Liver (tissue), 3 donors: ENCODE measurements around the gene SLC24A3.

ENCODE experiments used
- FOXA1 ChIP-seq: IDR thresholded peaks from 2 replicates; pipeline ENCODE4 v1.6.1; 2016; ENCODE audit warnings: antibody characterized with exemption
- FOXA2 ChIP-seq: IDR thresholded peaks from 2 replicates; pipeline ENCODE4 v1.6.1; 2016; ENCODE audit warnings: antibody characterized with exemption
- GABPA ChIP-seq, 2 donors: IDR thresholded peaks in 1 of 2; conservative IDR thresholded peaks in 1 of 2; 2 replicates each; pipeline ENCODE4 v1.6.1; 2016; ENCODE audit warnings: antibody characterized with exemption in 2 of 2, mild to moderate bottlenecking in 1 of 2, moderate library complexity in 1 of 2
- JUND ChIP-seq, 2 donors: IDR thresholded peaks; 2 replicates each; pipeline ENCODE4 v1.6.1; 2016; ENCODE audit warnings: antibody characterized with exemption in 2 of 2
- NR2F2 ChIP-seq: IDR thresholded peaks from 2 replicates; pipeline ENCODE4 v1.6.1; 2016; ENCODE audit warnings: antibody characterized with exemption
- RAD21 ChIP-seq, 2 donors: IDR thresholded peaks; 2 replicates each; pipeline ENCODE4 v1.6.1; 2016; ENCODE audit warnings: antibody characterized with exemption in 2 of 2, mild to moderate bottlenecking in 2 of 2
- SP1 ChIP-seq: IDR thresholded peaks from 2 replicates; pipeline ENCODE4 v1.6.1; 2018; ENCODE audit warnings: antibody characterized with exemption, mild to moderate bottlenecking
- TAF1 ChIP-seq: conservative IDR thresholded peaks from 2 replicates; pipeline ENCODE4 v1.6.1; 2016; ENCODE audit warnings: antibody characterized with exemption, mild to moderate bottlenecking
- YY1 ChIP-seq: IDR thresholded peaks from 2 replicates; pipeline ENCODE4 v1.6.1; 2016; ENCODE audit warnings: antibody characterized with exemption, mild to moderate bottlenecking
- TF ChIP-seq, protein P1 (sequence below): IDR thresholded peaks from 2 replicates; pipeline ENCODE4 v1.6.1; 2016; ENCODE audit warnings: antibody characterized with exemption
- TF ChIP-seq, protein P2 (sequence below): fragments of 150-350 bp; IDR thresholded peaks from 2 replicates; pipeline ENCODE4 v1.5.1; 2017; ENCODE audit warnings: improper control_type of control experiment, low read depth, low read length; ENCODE audit not compliant: missing input control
- TF ChIP-seq, protein P3 (sequence below): IDR thresholded peaks from 2 replicates; pipeline ENCODE4 v1.6.1; 2016; ENCODE audit warnings: antibody characterized with exemption, mild to moderate bottlenecking
- TF ChIP-seq, protein P4 (sequence below): IDR thresholded peaks from 2 replicates; pipeline ENCODE4 v1.6.1; 2016; ENCODE audit warnings: antibody characterized with exemption
- donor health status: healthy.
- donor health status: healthy.

DNA sequence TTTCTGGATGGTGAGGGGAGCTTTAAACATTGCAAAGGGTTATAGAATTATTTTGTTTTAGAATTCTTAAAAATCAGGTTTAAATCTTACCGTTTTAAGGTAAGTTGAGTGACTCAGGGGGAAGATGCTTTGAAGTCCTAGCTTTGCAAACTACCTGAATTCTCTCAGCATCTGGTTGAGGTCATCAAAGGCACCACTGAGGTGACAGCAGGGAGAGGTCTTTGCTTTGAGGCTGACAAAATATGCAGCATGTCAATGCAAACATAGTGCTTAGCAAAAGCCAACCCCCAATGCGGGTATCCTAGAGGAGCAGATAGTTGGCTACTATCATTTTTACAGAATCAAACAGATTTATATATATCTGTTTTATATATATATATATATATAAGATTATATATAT is 219.5 kb downstream of the SLC24A3 start:
- TF ChIP-seq, protein P1, sequence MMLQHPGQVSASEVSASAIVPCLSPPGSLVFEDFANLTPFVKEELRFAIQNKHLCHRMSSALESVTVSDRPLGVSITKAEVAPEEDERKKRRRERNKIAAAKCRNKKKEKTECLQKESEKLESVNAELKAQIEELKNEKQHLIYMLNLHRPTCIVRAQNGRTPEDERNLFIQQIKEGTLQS = no peak
- TF ChIP-seq GABPA (IDR thresholded peaks at IDR 0.05 in 1 of 2, conservative IDR thresholded peaks at IDR 0.05 in 1 of 2) (no peak), RAD21 (IDR thresholded peaks at IDR 0.05) (no peak), JUND (IDR thresholded peaks at IDR 0.05) (no peak), FOXA2 (no peak), YY1 (no peak), TAF1 (no peak), FOXA1 (no peak), NR2F2 (no peak), SP1 (no peak)
- TF ChIP-seq, protein P2, sequence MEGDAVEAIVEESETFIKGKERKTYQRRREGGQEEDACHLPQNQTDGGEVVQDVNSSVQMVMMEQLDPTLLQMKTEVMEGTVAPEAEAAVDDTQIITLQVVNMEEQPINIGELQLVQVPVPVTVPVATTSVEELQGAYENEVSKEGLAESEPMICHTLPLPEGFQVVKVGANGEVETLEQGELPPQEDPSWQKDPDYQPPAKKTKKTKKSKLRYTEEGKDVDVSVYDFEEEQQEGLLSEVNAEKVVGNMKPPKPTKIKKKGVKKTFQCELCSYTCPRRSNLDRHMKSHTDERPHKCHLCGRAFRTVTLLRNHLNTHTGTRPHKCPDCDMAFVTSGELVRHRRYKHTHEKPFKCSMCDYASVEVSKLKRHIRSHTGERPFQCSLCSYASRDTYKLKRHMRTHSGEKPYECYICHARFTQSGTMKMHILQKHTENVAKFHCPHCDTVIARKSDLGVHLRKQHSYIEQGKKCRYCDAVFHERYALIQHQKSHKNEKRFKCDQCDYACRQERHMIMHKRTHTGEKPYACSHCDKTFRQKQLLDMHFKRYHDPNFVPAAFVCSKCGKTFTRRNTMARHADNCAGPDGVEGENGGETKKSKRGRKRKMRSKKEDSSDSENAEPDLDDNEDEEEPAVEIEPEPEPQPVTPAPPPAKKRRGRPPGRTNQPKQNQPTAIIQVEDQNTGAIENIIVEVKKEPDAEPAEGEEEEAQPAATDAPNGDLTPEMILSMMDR = no peak
- TF ChIP-seq, protein P3, sequence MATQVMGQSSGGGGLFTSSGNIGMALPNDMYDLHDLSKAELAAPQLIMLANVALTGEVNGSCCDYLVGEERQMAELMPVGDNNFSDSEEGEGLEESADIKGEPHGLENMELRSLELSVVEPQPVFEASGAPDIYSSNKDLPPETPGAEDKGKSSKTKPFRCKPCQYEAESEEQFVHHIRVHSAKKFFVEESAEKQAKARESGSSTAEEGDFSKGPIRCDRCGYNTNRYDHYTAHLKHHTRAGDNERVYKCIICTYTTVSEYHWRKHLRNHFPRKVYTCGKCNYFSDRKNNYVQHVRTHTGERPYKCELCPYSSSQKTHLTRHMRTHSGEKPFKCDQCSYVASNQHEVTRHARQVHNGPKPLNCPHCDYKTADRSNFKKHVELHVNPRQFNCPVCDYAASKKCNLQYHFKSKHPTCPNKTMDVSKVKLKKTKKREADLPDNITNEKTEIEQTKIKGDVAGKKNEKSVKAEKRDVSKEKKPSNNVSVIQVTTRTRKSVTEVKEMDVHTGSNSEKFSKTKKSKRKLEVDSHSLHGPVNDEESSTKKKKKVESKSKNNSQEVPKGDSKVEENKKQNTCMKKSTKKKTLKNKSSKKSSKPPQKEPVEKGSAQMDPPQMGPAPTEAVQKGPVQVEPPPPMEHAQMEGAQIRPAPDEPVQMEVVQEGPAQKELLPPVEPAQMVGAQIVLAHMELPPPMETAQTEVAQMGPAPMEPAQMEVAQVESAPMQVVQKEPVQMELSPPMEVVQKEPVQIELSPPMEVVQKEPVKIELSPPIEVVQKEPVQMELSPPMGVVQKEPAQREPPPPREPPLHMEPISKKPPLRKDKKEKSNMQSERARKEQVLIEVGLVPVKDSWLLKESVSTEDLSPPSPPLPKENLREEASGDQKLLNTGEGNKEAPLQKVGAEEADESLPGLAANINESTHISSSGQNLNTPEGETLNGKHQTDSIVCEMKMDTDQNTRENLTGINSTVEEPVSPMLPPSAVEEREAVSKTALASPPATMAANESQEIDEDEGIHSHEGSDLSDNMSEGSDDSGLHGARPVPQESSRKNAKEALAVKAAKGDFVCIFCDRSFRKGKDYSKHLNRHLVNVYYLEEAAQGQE = no peak
- TF ChIP-seq, protein P4, sequence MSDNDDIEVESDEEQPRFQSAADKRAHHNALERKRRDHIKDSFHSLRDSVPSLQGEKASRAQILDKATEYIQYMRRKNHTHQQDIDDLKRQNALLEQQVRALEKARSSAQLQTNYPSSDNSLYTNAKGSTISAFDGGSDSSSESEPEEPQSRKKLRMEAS = no peak
